Measurements from ENCODE around the gene HDGFL1. TPM values are rescaled to one million over a fixed set of nuclear protein-coding genes. Genes with fewer than 3 reads are reported as not detected.

The HDGFL1 gene
- total and polyA plus RNA-seq, 7 donors: not detected

DNA sequence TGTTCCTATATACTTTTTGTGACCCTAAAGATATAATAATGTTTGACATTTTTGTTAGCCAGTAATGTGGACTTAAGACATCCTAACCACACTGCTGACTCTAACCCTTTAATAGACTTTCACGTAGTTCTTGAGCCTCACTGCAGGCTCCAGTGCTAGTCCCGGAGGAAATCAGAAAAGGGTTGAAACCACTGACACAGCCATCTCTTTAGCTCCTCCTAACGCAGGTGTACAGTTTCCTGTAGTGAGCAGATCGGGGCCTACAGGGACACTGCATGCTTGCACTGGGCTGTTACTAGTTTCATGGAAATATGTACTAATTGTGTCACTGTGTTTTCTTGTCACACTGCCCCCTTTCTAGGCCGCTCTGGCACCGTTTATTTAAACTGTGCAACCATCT, 512 bp upstream of the HDGFL1 start:
- no peaks in the 10 kb centered on the region for H3K9me3 ChIP-seq
- no peaks in the 10 kb centered on the region for H3K4me1 ChIP-seq
- no peak overlapping the region for H3K4me3 ChIP-seq
- no peak for TF ChIP-seq CTCF (IDR thresholded peaks at IDR 0.05)
- H3K36me3 ChIP-seq (ENCODE audit: insufficient read depth in 1 of 2, low read depth in 1 of 2): no peaks in the 10 kb centered on the region
- intact Hi-C loops (cut with DNase I): no loop called here
- no peak for ATAC-seq
- no peaks in the 10 kb centered on the region for H3K27me3 ChIP-seq (ENCODE audit: insufficient read depth in 3 of 3, low read length in 2 of 3)
- H3K27ac ChIP-seq: no peak overlapping the region
- WGBS, 3 donors: 95 to 96% (median 95%) methylated on average over 6 of the region's 6 CpGs
- DNase-seq: no peak

DNA sequence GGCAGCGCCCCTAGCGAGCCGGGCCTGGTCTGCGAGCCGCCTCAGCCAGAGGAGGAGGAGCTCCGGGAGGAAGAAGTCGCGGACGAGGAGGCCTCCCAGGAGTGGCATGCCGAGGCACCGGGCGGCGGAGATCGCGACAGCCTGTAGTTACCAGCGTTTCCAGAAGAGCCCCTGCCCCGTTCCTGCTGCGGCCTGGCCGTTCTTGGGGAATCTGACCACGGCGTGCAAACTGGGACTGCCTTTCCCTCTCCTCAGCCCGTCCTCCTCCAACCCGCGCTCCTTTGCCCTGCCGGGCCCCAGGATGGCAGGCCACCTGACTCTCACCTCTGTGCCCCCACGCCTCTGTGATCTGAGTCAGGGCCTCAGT, 802 bp downstream of the HDGFL1 start:
- H3K9me3 ChIP-seq: no peaks in the 10 kb centered on the region
- H3K27ac ChIP-seq: no peak overlapping the region
- DNase-seq (peak; percentile 9 to 39), ATAC-seq (no peak)
- no peak for TF ChIP-seq CTCF (IDR thresholded peaks at IDR 0.05)
- H3K4me3 ChIP-seq: no peak overlapping the region
- 95 to 98% (median 96%) methylated on average over 19 to 26 of the region's 26 CpGs for WGBS, 3 donors
- H3K4me1 ChIP-seq: no peaks in the 10 kb centered on the region
- H3K27me3 ChIP-seq (ENCODE audit: insufficient read depth in 3 of 3, low read length in 2 of 3): no peaks in the 10 kb centered on the region
- intact Hi-C loops (cut with DNase I): no loop called here
- H3K36me3 ChIP-seq (ENCODE audit: insufficient read depth in 1 of 2, low read depth in 1 of 2): no peaks in the 10 kb centered on the region

DNA sequence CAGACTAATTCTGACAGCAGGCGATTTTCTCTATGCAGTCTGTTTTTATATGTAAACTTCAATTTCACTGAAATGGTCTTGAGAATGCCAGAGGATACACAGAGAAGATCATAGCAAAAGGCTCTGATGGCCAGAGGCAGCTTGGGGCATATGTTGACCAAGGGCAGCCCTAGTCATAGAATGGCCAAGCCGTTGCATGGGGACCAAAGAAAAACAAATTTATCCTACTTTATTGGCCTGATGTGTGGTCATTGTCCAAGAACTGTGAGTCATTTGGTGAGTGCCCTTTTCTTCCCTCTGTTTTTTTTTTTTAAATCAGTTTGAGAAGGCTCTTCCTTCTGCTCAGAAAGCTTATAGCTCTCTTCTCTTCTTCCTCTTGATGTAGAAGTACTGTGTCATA, 5.8 kb downstream of the HDGFL1 start:
- no peaks in the 10 kb centered on the region for H3K9me3 ChIP-seq
- ATAC-seq: no peak

DNA sequence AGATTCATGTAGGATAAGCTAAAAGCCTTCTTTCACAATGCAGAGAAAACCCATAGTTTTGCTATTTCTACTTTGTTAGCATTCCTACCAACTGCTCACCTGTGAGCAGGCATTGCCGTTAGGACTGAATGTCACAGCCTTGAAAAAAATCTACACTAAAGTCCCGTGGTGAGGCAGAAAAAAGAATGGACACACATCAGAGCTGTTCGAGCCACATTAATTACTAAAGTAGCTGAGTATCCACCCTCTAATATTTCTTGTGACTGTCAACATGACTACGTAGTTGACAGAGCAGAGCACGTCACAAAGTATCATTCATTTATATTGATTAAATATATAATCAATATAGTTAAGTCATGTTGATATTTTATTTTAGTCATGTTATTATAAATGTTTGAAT, 10.1 kb downstream of the HDGFL1 start:
- no peak for DNase-seq
- Histone ChIP-seq H3K4me3 (no peak overlapping the region), H3K36me3 (ENCODE audit: insufficient read depth in 1 of 2, low read depth in 1 of 2) (no peaks in the 10 kb centered on the region), H3K27me3 (ENCODE audit: insufficient read depth in 3 of 3, low read length in 2 of 3) (no peaks in the 10 kb centered on the region), H3K27ac (no peak overlapping the region), H3K4me1 (no peaks in the 10 kb centered on the region), H3K9me3 (no peaks in the 10 kb centered on the region)
- no peak for TF ChIP-seq CTCF (IDR thresholded peaks at IDR 0.05)
- intact Hi-C loops (cut with DNase I): no loop called here
- 87 to 91% (median 87%) methylated on average over 5 of the region's 5 CpGs for WGBS, 3 donors
- ATAC-seq: no peak

More for the DNA sequence above, 5.8 kb downstream of the HDGFL1 start:
- H3K27ac ChIP-seq: no peak overlapping the region
- intact Hi-C loops (cut with DNase I): no loop called here
- no peak for DNase-seq
- H3K4me3 ChIP-seq: no peak overlapping the region
- WGBS, 3 donors: 67 to 88% (median 78%) methylated on average over 2 of the region's 2 CpGs
- H3K4me1 ChIP-seq: no peaks in the 10 kb centered on the region
- TF ChIP-seq CTCF (IDR thresholded peaks at IDR 0.05): no peak
- no peaks in the 10 kb centered on the region for H3K27me3 ChIP-seq (ENCODE audit: insufficient read depth in 3 of 3, low read length in 2 of 3)
- no peaks in the 10 kb centered on the region for H3K36me3 ChIP-seq (ENCODE audit: insufficient read depth in 1 of 2, low read depth in 1 of 2)

- WGBS, 3 donors: 92 to 94% (median 94%) methylated on average over 5 of the region's 5 CpGs
- no peaks in the 10 kb centered on the region for H3K9me3 ChIP-seq
- intact Hi-C loops (cut with DNase I): no loop called here
- no peak overlapping the region for H3K27ac ChIP-seq
- no peak for TF ChIP-seq CTCF (IDR thresholded peaks at IDR 0.05)
- H3K27me3 ChIP-seq (ENCODE audit: insufficient read depth in 3 of 3, low read length in 2 of 3): no peaks in the 10 kb centered on the region
- no peaks in the 10 kb centered on the region for H3K4me1 ChIP-seq
- DNase-seq (no peak), ATAC-seq (no peak)
- H3K36me3 ChIP-seq (ENCODE audit: insufficient read depth in 1 of 2, low read depth in 1 of 2): no peaks in the 10 kb centered on the region
- no peak overlapping the region for H3K4me3 ChIP-seq
These were observed 11.0 kb downstream of the HDGFL1 start for GRCh38 chr6:22580337-22580736.
